HG02884 (cell line): ENCODE data around the gene ERV3-1.
"Not testable (repeated sequence)": the region's sequence is repeated elsewhere in the genome, so short reads cannot be mapped to it uniquely, and the experiment has no call there.

Experiments
- ATAC-seq: cut with Tn5 transposase; IDR thresholded peaks from one replicate; pipeline ENCODE4 v1.9.1; 2021; ENCODE audit warnings: mild to moderate bottlenecking, moderate library complexity; ENCODE audit not compliant: unreplicated experiment

ERV3-1 gene

DNA sequence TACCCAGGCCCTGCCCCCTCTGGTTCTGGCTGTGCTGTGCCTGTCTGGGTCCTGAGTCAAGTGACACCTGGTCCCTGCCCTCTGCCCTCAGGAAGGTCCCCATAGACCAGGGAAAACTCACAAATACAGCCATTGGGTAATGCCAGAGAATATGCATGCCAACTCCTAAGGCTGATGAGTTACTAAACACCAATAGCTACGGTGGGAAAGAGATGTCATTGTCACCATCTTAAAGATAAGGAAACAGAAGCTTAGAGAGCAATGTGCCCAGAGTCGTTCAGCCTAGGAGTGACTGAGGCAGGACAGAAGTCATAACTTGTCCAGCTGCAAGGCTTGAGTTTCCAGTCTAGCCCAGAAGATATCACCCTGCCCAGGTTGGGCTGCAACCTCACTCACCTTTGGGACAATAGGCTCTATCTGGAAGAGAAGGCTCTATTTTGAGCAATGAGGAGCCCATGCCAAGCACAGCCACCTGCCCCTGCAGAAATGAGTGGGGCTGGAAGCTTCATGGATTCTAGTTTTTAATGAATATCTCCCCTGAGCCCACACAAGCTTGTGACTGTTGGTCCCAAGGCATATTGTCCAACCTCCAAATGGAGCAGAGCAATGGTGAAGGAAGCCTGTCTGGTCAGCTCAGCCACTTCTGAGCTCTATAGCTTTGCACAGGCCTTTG, 60.8 kb downstream of the ERV3-1 start:
- ATAC-seq: no peak

- not testable (repeated sequence) for ATAC-seq
Observed at GRCh38 chr7:64944667-64945502, 61.6 kb downstream of the ERV3-1 start.
